CD14-positive monocyte (primary cell): ENCODE results near the gene EEFSEC. TPM values are rescaled to one million over a fixed set of nuclear protein-coding genes. Genes with fewer than 3 reads are reported as not detected.

Experiments used
- DNase-seq, 3 donors: peaks; one replicate each; pipeline ENCODE4 v3.0.0-alpha.2; 2011 to 2022
- H2AFZ ChIP-seq: 2 replicates; pipeline ENCODE4 v1.6.0; 2012; ENCODE audit warnings: mild to moderate bottlenecking, low read depth, low read length, inconsistent platforms; ENCODE audit not compliant: insufficient read depth, poor library complexity, severe bottlenecking
- H3K27ac ChIP-seq, 2 donors: 1 replicate in 1 of 2; 2 replicates in 1 of 2; pipeline ENCODE4 v1.5.1; 2012 to 2013; ENCODE audit warnings: low read length in 2 of 2, control low read depth in 1 of 2, inconsistent platforms in 1 of 2, low read depth in 1 of 2, mild to moderate bottlenecking in 1 of 2
- H3K27me3 ChIP-seq, 2 donors: one replicate each; pipeline versions ENCODE4 v1.6.0 to v1.6.1; 2011 to 2013; ENCODE audit warnings: low read length in 2 of 2; ENCODE audit not compliant: control insufficient read depth in 2 of 2, insufficient read depth in 2 of 2
- H3K36me3 ChIP-seq, 2 donors: replicated peaks in 1 of 2; 1 replicate in 1 of 2; 2 replicates in 1 of 2; pipeline versions ENCODE4 v1.5.1 to v1.6.1; 2012 to 2013; ENCODE audit warnings: low read length in 2 of 2, control low read depth in 1 of 2, inconsistent platforms in 1 of 2, mild to moderate bottlenecking in 1 of 2; ENCODE audit not compliant: insufficient read depth in 2 of 2, control insufficient read depth in 1 of 2
- H3K4me1 ChIP-seq, 2 donors: 1 replicate in 1 of 2; 2 replicates in 1 of 2; pipeline versions ENCODE4 v1.5.1 to v1.6.1; 2012 to 2013; ENCODE audit warnings: low read length in 2 of 2, control low read depth in 1 of 2, inconsistent platforms in 1 of 2, mild to moderate bottlenecking in 1 of 2, moderate library complexity in 1 of 2; ENCODE audit not compliant: insufficient read depth in 2 of 2, control insufficient read depth in 1 of 2
- H3K4me2 ChIP-seq: replicated peaks from 2 replicates; pipeline ENCODE3; 2012; ENCODE audit warnings: low read length, moderate library complexity, mild to moderate bottlenecking; ENCODE audit not compliant: poor library complexity, severe bottlenecking; ENCODE audit errors: extremely low read depth
- H3K4me3 ChIP-seq, 3 experiments: fragments of 200-600 bp in 1 of 3; sonication (generic) in 1 of 3; replicated peaks in 1 of 3; 1 replicate in 2 of 3; 2 replicates in 1 of 3; pipeline ENCODE4 v1.5.1; 2011 to 2013; ENCODE audit warnings: low read length in 3 of 3, mild to moderate bottlenecking in 3 of 3, control low read depth in 2 of 3, low read depth in 2 of 3, inconsistent platforms in 1 of 3, moderate library complexity in 1 of 3
- H3K79me2 ChIP-seq: 2 replicates; pipeline ENCODE4 v1.6.0; 2012; ENCODE audit warnings: mild to moderate bottlenecking, control low read depth, inconsistent platforms, low read length, moderate library complexity; ENCODE audit not compliant: insufficient read depth
- H3K9ac ChIP-seq: 2 replicates; pipeline ENCODE4 v1.6.0; 2017; ENCODE audit warnings: low read length, mild to moderate bottlenecking; ENCODE audit not compliant: insufficient read depth, poor library complexity, severe bottlenecking
- H3K9me3 ChIP-seq, 2 donors: replicated peaks in 1 of 2; 1 replicate in 1 of 2; 2 replicates in 1 of 2; pipeline versions ENCODE4 v1.5.1 to v1.6.1; 2012 to 2013; ENCODE audit warnings: low read length in 2 of 2, control low read depth in 1 of 2; ENCODE audit not compliant: control insufficient read depth in 1 of 2, insufficient read depth in 1 of 2
- H4K20me1 ChIP-seq: 2 replicates; pipeline ENCODE4 v1.6.0; 2012; ENCODE audit warnings: mild to moderate bottlenecking, low read length, control low read depth, moderate library complexity; ENCODE audit not compliant: insufficient read depth
- H3K27ac Mint-ChIP-seq, 7 donors: one replicate each; pipeline ENCODE4 v1.8.0; 2020; ENCODE audit warnings: mild to moderate bottlenecking in 7 of 7, mixed read lengths in 7 of 7, moderate library complexity in 6 of 7, inconsistent platforms in 2 of 7
- H3K27me3 Mint-ChIP-seq, 3 donors: one replicate each; pipeline ENCODE4 v1.8.0; 2021 to 2022; ENCODE audit warnings: low read depth in 3 of 3, mild to moderate bottlenecking in 3 of 3, mixed read lengths in 3 of 3, moderate library complexity in 3 of 3, inconsistent platforms in 1 of 3
- H3K36me3 Mint-ChIP-seq, 2 donors: one replicate each; pipeline ENCODE4 v1.8.0; 2020; ENCODE audit warnings: mixed read lengths in 2 of 2, inconsistent platforms in 1 of 2, mild to moderate bottlenecking in 1 of 2
- H3K4me1 Mint-ChIP-seq: one replicate; pipeline ENCODE4 v1.8.0; 2020; ENCODE audit warnings: mild to moderate bottlenecking, mixed read lengths
- H3K4me3 Mint-ChIP-seq, 2 donors: one replicate each; pipeline ENCODE4 v1.8.0; 2020; ENCODE audit warnings: mild to moderate bottlenecking in 2 of 2, mixed read lengths in 2 of 2, moderate library complexity in 1 of 2
- H3K9me3 Mint-ChIP-seq, 7 donors: one replicate each; pipeline ENCODE4 v1.8.0; 2020 to 2022; ENCODE audit warnings: mixed read lengths in 7 of 7, mild to moderate bottlenecking in 6 of 7, moderate library complexity in 6 of 7, inconsistent platforms in 2 of 7
- WGBS: methylation state at CpG from one replicate; pipeline ENCODE4 v1.1.5; 2013; ENCODE audit warnings: missing lambda C conversion rate; ENCODE audit not compliant: insufficient coverage; 5-methylcytosine and 5-hydroxymethylcytosine counted together
- intact Hi-C, 2 donors: fragments of 100-400 bp; cut with micrococcal nuclease; formaldehyde crosslinking; loops; one replicate each; pipeline versions ENCODE4 v1.15.0 to v1.15.1; 2023
- polyA plus RNA-seq, 3 donors: library from polyadenylated mRNA; depleted of rRNA in 1 of 3; unstranded in 2 of 3; stranded (reverse) in 1 of 3; fragments of 300-500 nt in 2 of 3; fragments of >200 nt in 1 of 3; fragmentation: Illumina TruSeq in 2 of 3; gene quantifications; 1 replicate in 2 of 3; 2 replicates in 1 of 3; pipeline ENCODE4 v1.2.3, GENCODE V29; 2012 to 2021
- TF ChIP-seq, protein P1 (sequence below): fragments of 200-600 bp; IDR thresholded peaks from one replicate; pipeline ENCODE4 v1.8.0; 2022; ENCODE audit warnings: antibody characterized with exemption, mild to moderate bottlenecking

EEFSEC gene
- polyA plus RNA-seq, 3 donors, result 13.3 to 14.9 (median 14.9) TPM

DNA sequence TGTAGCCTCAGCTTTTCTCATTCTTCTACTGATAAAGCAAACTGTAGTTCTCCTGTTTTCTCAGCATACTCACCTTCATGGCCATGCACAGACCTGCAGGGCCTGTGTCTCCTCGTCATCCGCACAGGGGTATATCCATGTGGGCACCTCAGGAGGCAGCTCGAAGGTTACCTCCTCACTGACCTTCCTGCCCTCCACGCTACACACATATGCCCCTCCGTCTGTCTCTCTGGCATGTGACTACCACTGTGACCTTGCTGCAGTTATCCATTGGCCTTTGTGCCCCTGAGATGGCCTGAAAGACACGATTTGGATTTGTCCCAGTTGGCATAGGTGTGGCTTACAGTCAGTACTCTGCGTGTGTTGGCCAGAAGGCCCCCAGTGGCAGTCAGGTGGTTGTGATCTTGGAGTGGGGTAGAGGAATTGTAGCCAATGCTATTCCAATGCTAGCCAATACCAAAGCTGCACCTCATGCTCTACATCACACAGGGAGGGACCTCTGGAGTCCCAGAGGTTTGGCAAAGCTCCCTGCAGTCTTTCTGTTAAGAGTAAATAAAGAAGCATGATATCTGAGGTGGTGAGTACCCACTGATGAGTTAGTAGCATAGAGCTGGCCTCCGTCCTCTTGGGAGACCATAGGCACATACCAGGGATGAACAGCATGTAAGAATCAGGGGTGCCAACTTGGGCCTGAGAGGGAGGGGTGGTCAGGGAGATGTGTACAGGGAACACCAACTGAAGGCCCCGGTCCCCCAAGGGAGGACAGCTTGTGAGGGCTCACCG is 143.4 kb downstream of the EEFSEC start:
- H3K4me3 Mint-ChIP-seq, result no peak overlapping the region
- WGBS, result 95% methylated on average over 7 of the region's 10 CpGs

GRCh38 chr3:128297401-128298138 is 144.3 kb downstream of the EEFSEC start:
- H2AFZ ChIP-seq, result no peak overlapping the region
- H3K9me3 ChIP-seq, result no peaks in the 10 kb centered on the region
- H3K36me3 ChIP-seq, result peaks cover 4 to 5% of the 10 kb centered on the region in 2 donors
- no peak overlapping the region for H3K9ac ChIP-seq
- TF ChIP-seq, protein P1, sequence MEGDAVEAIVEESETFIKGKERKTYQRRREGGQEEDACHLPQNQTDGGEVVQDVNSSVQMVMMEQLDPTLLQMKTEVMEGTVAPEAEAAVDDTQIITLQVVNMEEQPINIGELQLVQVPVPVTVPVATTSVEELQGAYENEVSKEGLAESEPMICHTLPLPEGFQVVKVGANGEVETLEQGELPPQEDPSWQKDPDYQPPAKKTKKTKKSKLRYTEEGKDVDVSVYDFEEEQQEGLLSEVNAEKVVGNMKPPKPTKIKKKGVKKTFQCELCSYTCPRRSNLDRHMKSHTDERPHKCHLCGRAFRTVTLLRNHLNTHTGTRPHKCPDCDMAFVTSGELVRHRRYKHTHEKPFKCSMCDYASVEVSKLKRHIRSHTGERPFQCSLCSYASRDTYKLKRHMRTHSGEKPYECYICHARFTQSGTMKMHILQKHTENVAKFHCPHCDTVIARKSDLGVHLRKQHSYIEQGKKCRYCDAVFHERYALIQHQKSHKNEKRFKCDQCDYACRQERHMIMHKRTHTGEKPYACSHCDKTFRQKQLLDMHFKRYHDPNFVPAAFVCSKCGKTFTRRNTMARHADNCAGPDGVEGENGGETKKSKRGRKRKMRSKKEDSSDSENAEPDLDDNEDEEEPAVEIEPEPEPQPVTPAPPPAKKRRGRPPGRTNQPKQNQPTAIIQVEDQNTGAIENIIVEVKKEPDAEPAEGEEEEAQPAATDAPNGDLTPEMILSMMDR, result no peak
- 44% methylated on average over 1 of the region's 2 CpGs for WGBS
- no peaks in the 10 kb centered on the region for H3K27me3 ChIP-seq
- H3K4me3 ChIP-seq, result no peak overlapping the region
- Mint-ChIP-seq H3K27me3 (peaks cover 0 to 1% (median 0%) of the 10 kb centered on the region in 3 donors), H3K27ac (no peak overlapping the region), H3K36me3 (peaks cover 15 to 21% of the 10 kb centered on the region in 2 donors), H3K4me1 (no peaks in the 10 kb centered on the region), H3K9me3 (peaks cover 0 to 2% (median 0%) of the 10 kb centered on the region in 7 donors), H3K4me3 (no peak overlapping the region)
- DNase-seq, result no peak
- H3K4me2 ChIP-seq, result no peak overlapping the region
- no peaks in the 10 kb centered on the region for H3K79me2 ChIP-seq
- no peak overlapping the region for H3K27ac ChIP-seq
- intact Hi-C loops, result no loop called here
- no peaks in the 10 kb centered on the region for H3K4me1 ChIP-seq
- H4K20me1 ChIP-seq, result no peaks in the 10 kb centered on the region

More for the DNA sequence above, 143.4 kb downstream of the EEFSEC start:
- H3K4me1 Mint-ChIP-seq, result no peaks in the 10 kb centered on the region
- H3K9me3 ChIP-seq, result no peaks in the 10 kb centered on the region
- H3K27ac ChIP-seq, result no peak overlapping the region
- H3K36me3 ChIP-seq, result peaks cover 4 to 5% of the 10 kb centered on the region in 2 donors
- H3K9ac ChIP-seq, result no peak overlapping the region
- intact Hi-C loops, result no loop called here
- H3K27me3 Mint-ChIP-seq, result peaks cover 0 to 1% (median 0%) of the 10 kb centered on the region in 3 donors
- H3K27ac Mint-ChIP-seq, result no peak overlapping the region
- TF ChIP-seq, protein P1, result no peak
- H4K20me1 ChIP-seq, result no peaks in the 10 kb centered on the region
- peaks cover 0 to 2% (median 0%) of the 10 kb centered on the region in 7 donors for H3K9me3 Mint-ChIP-seq
- no peaks in the 10 kb centered on the region for H3K79me2 ChIP-seq
- no peak for DNase-seq
- no peaks in the 10 kb centered on the region for H3K4me1 ChIP-seq
- no peaks in the 10 kb centered on the region for H3K27me3 ChIP-seq
- H3K4me2 ChIP-seq, result no peak overlapping the region
- H3K36me3 Mint-ChIP-seq, result peaks cover 15 to 20% of the 10 kb centered on the region in 2 donors
- no peak overlapping the region for H3K4me3 ChIP-seq
- no peak overlapping the region for H2AFZ ChIP-seq
